Liver (tissue), 9 donors: ENCODE measurements around the gene SLC9B2. TPM values are rescaled to one million over a fixed set of nuclear protein-coding genes. Genes with fewer than 3 reads are reported as not detected.

Source experiments
- DNase-seq: peaks from one replicate; pipeline ENCODE4 v3.0.0-alpha.2; 2017; ENCODE audit warnings: low spot score
- H3K27ac ChIP-seq, 2 donors: one replicate each; pipeline ENCODE4 v1.7.0; 2013; ENCODE audit warnings: inconsistent platforms in 2 of 2, low read length in 2 of 2, control low read depth in 1 of 2, low read depth in 1 of 2, mild to moderate bottlenecking in 1 of 2
- H3K27me3 ChIP-seq, 4 donors: one replicate each; pipeline versions ENCODE4 v1.6.1 to v1.7.0; 2013; ENCODE audit warnings: low read length in 3 of 4, inconsistent platforms in 1 of 4, mild to moderate bottlenecking in 1 of 4, moderate library complexity in 1 of 4; ENCODE audit not compliant: control insufficient read depth in 4 of 4, insufficient read depth in 4 of 4
- H3K36me3 ChIP-seq, 4 donors: one replicate each; pipeline versions ENCODE4 v1.6.1 to v1.7.0; 2013; ENCODE audit warnings: low read length in 3 of 4, mild to moderate bottlenecking in 3 of 4, low read depth in 1 of 4, moderate library complexity in 1 of 4; ENCODE audit not compliant: control insufficient read depth in 4 of 4, insufficient read depth in 3 of 4
- H3K4me1 ChIP-seq, 4 donors: one replicate each; pipeline versions ENCODE4 v1.6.1 to v1.7.0; 2013; ENCODE audit warnings: low read length in 3 of 4, mild to moderate bottlenecking in 3 of 4, moderate library complexity in 1 of 4; ENCODE audit not compliant: control insufficient read depth in 4 of 4, insufficient read depth in 4 of 4
- H3K4me3 ChIP-seq, 3 donors: one replicate each; pipeline versions ENCODE4 v1.6.1 to v1.7.0; 2013; ENCODE audit warnings: low read length in 3 of 3, control low read depth in 1 of 3, low read depth in 1 of 3, mild to moderate bottlenecking in 1 of 3
- H3K9ac ChIP-seq, 2 donors: one replicate each; pipeline ENCODE4 v1.7.0; 2013; ENCODE audit warnings: low read length in 2 of 2, mild to moderate bottlenecking in 2 of 2, moderate library complexity in 2 of 2, control low read depth in 1 of 2, low read depth in 1 of 2
- H3K9me3 ChIP-seq, 4 donors: one replicate each; pipeline versions ENCODE4 v1.6.1 to v1.7.0; 2013; ENCODE audit warnings: low read length in 3 of 4; ENCODE audit not compliant: control insufficient read depth in 4 of 4
- EGR1 ChIP-seq, 2 donors: IDR thresholded peaks; 2 replicates each; pipeline ENCODE4 v1.6.1; 2016 to 2018; ENCODE audit warnings: antibody characterized with exemption in 2 of 2, low read depth in 2 of 2
- FOXA2 ChIP-seq: IDR thresholded peaks from 2 replicates; pipeline ENCODE4 v1.6.1; 2016; ENCODE audit warnings: antibody characterized with exemption
- GABPA ChIP-seq, 2 donors: IDR thresholded peaks in 1 of 2; conservative IDR thresholded peaks in 1 of 2; 2 replicates each; pipeline ENCODE4 v1.6.1; 2016; ENCODE audit warnings: antibody characterized with exemption in 2 of 2, mild to moderate bottlenecking in 1 of 2, moderate library complexity in 1 of 2
- HNF4G ChIP-seq: IDR thresholded peaks from 2 replicates; pipeline ENCODE4 v1.6.1; 2016; ENCODE audit warnings: antibody characterized with exemption
- RAD21 ChIP-seq, 2 donors: IDR thresholded peaks; 2 replicates each; pipeline ENCODE4 v1.6.1; 2016; ENCODE audit warnings: antibody characterized with exemption in 2 of 2, mild to moderate bottlenecking in 2 of 2
- REST ChIP-seq: IDR thresholded peaks from 2 replicates; pipeline ENCODE4 v1.6.1; 2016; ENCODE audit warnings: antibody characterized with exemption, mild to moderate bottlenecking
- RXRA ChIP-seq, 2 donors: IDR thresholded peaks; 2 replicates each; pipeline ENCODE4 v1.6.1; 2017 to 2018; ENCODE audit warnings: antibody characterized with exemption in 2 of 2, mild to moderate bottlenecking in 1 of 2
- SP1 ChIP-seq: IDR thresholded peaks from 2 replicates; pipeline ENCODE4 v1.6.1; 2018; ENCODE audit warnings: antibody characterized with exemption, mild to moderate bottlenecking
- WGBS: extraction: QIAGEN DNeasy Blood & Tissue Kit; methylation state at CpG from one replicate; pipeline ENCODE4 v1.1.7; 2013; 5-methylcytosine and 5-hydroxymethylcytosine counted together
- polyA plus RNA-seq, 2 donors: library from polyadenylated mRNA; stranded (reverse) in 1 of 2; unstranded in 1 of 2; fragments of 200-250 nt in 1 of 2; fragments of >200 nt in 1 of 2; fragmentation: Nextera tagmentation in 1 of 2; extraction: Ambion mirVana in 1 of 2; gene quantifications; one replicate each; pipeline versions ENCODE4 v1.2.1 to v1.2.3, GENCODE V29; 2013 to 2015
- total RNA-seq, 2 donors: library from RNA; depleted of rRNA; stranded (reverse); fragments of >200 nt; gene quantifications; one replicate each; pipeline ENCODE4 v1.2.3, GENCODE V29; 2014
- TF ChIP-seq, protein P1 (sequence below): IDR thresholded peaks from 2 replicates; pipeline ENCODE4 v1.6.1; 2016; ENCODE audit warnings: antibody characterized with exemption
- TF ChIP-seq, protein P2 (sequence below): fragments of 150-350 bp; IDR thresholded peaks from 2 replicates; pipeline ENCODE4 v1.5.1; 2017; ENCODE audit warnings: improper control_type of control experiment, low read depth, low read length; ENCODE audit not compliant: missing input control
- donor health status: healthy.
- donor health status: healthy.
- donor health status: healthy.
- donor health status: healthy.
- donor health status: healthy.

The SLC9B2 gene
- total and polyA plus RNA-seq, 4 donors, result 23.7 to 47.0 (median 34.5) TPM

GRCh38 chr4:103052145-103052544 lies 24.4 kb downstream of the SLC9B2 start:
- TF ChIP-seq HNF4G, result no peak
- TF ChIP-seq FOXA2, result no peak
- TF ChIP-seq, protein P1, sequence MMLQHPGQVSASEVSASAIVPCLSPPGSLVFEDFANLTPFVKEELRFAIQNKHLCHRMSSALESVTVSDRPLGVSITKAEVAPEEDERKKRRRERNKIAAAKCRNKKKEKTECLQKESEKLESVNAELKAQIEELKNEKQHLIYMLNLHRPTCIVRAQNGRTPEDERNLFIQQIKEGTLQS, result no peak
- TF ChIP-seq REST, result no peak
- TF ChIP-seq SP1, result no peak
- TF ChIP-seq RXRA (IDR thresholded peaks at IDR 0.05), result no peak
- 96% methylated on average over 3 of the region's 3 CpGs for WGBS

GRCh38 chr4:103050736-103051436 lies 25.7 kb downstream of the SLC9B2 start:
- Histone ChIP-seq H3K4me1 (no peaks in the 10 kb centered on the region), H3K36me3 (peaks cover 3 to 18% (median 12%) of the 10 kb centered on the region in 4 donors)
- WGBS, result 68% methylated on average over 2 of the region's 2 CpGs

More at GRCh38 chr4:103052145-103052544, 24.4 kb downstream of the SLC9B2 start:
- H3K4me3 ChIP-seq, result no peak overlapping the region
- no peaks in the 10 kb centered on the region for H3K4me1 ChIP-seq
- no peaks in the 10 kb centered on the region for H3K9me3 ChIP-seq
- no peak overlapping the region for H3K9ac ChIP-seq
- H3K36me3 ChIP-seq, result peaks cover 3 to 18% (median 10%) of the 10 kb centered on the region in 4 donors
- no peak for DNase-seq
- no peak overlapping the region for H3K27ac ChIP-seq
- no peaks in the 10 kb centered on the region for H3K27me3 ChIP-seq

GRCh38 chr4:103046416-103047290 lies 29.9 kb downstream of the SLC9B2 start:
- Histone ChIP-seq H3K27me3 (no peaks in the 10 kb centered on the region), H3K4me3 (no peak overlapping the region), H3K36me3 (peaks cover 5 to 33% (median 16%) of the 10 kb centered on the region in 4 donors), H3K27ac (no peak overlapping the region), H3K9me3 (no peaks in the 10 kb centered on the region), H3K4me1 (no peaks in the 10 kb centered on the region), H3K9ac (no peak overlapping the region)
- TF ChIP-seq HNF4G (no peak), RAD21 (IDR thresholded peaks at IDR 0.05) (peak; percentile 79 to 87), GABPA (IDR thresholded peaks at IDR 0.05 in 1 of 2, conservative IDR thresholded peaks at IDR 0.05 in 1 of 2) (no peak)
- TF ChIP-seq, protein P2, sequence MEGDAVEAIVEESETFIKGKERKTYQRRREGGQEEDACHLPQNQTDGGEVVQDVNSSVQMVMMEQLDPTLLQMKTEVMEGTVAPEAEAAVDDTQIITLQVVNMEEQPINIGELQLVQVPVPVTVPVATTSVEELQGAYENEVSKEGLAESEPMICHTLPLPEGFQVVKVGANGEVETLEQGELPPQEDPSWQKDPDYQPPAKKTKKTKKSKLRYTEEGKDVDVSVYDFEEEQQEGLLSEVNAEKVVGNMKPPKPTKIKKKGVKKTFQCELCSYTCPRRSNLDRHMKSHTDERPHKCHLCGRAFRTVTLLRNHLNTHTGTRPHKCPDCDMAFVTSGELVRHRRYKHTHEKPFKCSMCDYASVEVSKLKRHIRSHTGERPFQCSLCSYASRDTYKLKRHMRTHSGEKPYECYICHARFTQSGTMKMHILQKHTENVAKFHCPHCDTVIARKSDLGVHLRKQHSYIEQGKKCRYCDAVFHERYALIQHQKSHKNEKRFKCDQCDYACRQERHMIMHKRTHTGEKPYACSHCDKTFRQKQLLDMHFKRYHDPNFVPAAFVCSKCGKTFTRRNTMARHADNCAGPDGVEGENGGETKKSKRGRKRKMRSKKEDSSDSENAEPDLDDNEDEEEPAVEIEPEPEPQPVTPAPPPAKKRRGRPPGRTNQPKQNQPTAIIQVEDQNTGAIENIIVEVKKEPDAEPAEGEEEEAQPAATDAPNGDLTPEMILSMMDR, result peak; percentile 76
- 39% methylated on average over 5 of the region's 5 CpGs for WGBS
- peak; percentile 39 for DNase-seq

More at GRCh38 chr4:103050736-103051436, 25.7 kb downstream of the SLC9B2 start:
- H3K9ac ChIP-seq, result no peak overlapping the region
- no peak overlapping the region for H3K4me3 ChIP-seq
- H3K9me3 ChIP-seq, result no peaks in the 10 kb centered on the region
- TF ChIP-seq EGR1 (IDR thresholded peaks at IDR 0.05; ENCODE audit: low read depth in 2 of 2), result no peak
- TF ChIP-seq, protein P1, result no peak
- H3K27me3 ChIP-seq, result no peaks in the 10 kb centered on the region
- no peak for DNase-seq
- H3K27ac ChIP-seq, result no peak overlapping the region
